ENCODE measurements around the gene AATK. TPM values are rescaled to one million over a fixed set of nuclear protein-coding genes. Genes with fewer than 3 reads are reported as not detected.

AATK gene
- total RNA-seq, 2 experiments from 2014 or later: 0.25 to 0.82 TPM

DNA sequence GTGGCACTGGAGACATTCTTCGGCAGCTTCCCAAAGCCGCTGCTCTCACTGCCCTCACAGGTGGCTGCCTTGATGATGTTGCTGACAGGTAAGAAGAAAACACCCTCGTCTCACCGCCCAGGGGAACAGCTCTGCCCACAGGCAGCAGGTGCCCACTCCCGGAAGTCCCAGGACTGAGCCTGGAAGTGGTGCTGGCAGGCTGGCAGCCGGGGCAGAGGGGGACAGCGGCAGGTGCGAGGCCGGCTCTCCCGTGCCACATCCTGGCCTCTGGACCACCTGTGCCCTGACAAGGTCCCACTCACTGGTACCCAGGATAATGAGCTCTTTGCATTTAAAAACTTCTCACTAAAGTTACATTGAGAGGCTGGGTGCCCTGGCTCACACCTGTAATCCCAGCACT, 36.3 kb upstream of the AATK start:
- intact Hi-C loops (cut with DNase I, micrococcal nuclease): no loop called here
- no peak overlapping the region for H3K27ac ChIP-seq (ENCODE audit: low read depth in 1 of 2, low read length in 2 of 2)
- no peaks in the 10 kb centered on the region for H3K36me3 Mint-ChIP-seq (ENCODE audit: low read depth)
- no peaks in the 10 kb centered on the region for H3K9me3 Mint-ChIP-seq
- TF ChIP-seq, protein P1, sequence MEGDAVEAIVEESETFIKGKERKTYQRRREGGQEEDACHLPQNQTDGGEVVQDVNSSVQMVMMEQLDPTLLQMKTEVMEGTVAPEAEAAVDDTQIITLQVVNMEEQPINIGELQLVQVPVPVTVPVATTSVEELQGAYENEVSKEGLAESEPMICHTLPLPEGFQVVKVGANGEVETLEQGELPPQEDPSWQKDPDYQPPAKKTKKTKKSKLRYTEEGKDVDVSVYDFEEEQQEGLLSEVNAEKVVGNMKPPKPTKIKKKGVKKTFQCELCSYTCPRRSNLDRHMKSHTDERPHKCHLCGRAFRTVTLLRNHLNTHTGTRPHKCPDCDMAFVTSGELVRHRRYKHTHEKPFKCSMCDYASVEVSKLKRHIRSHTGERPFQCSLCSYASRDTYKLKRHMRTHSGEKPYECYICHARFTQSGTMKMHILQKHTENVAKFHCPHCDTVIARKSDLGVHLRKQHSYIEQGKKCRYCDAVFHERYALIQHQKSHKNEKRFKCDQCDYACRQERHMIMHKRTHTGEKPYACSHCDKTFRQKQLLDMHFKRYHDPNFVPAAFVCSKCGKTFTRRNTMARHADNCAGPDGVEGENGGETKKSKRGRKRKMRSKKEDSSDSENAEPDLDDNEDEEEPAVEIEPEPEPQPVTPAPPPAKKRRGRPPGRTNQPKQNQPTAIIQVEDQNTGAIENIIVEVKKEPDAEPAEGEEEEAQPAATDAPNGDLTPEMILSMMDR (IDR thresholded peaks at IDR 0.05): no peak
- no peaks in the 10 kb centered on the region for H3K27me3 Mint-ChIP-seq
- ATAC-seq (ENCODE audit: poor library complexity): no peak
- no peak overlapping the region for H3K4me3 Mint-ChIP-seq
- H3K4me1 ChIP-seq (ENCODE audit: insufficient read depth, low read length): no peaks in the 10 kb centered on the region
- no peak overlapping the region for H3K4me3 ChIP-seq (ENCODE audit: low read length)
- no peak for DNase-seq
- ChIA-PET CTCF (no interaction called here), POLR2A (no interaction called here)
- peaks cover 2% of the 10 kb centered on the region for H3K36me3 ChIP-seq (ENCODE audit: insufficient read depth, low read length)
- H3K27me3 ChIP-seq (ENCODE audit: control insufficient read depth in 1 of 2, insufficient read depth in 2 of 2, low read length in 2 of 2): no peaks in the 10 kb centered on the region
- H3K27ac Mint-ChIP-seq: no peak overlapping the region
- no peaks in the 10 kb centered on the region for H3K9me3 ChIP-seq (ENCODE audit: control insufficient read depth in 1 of 2, insufficient read depth in 1 of 2, low read length in 2 of 2)
- no peaks in the 10 kb centered on the region for H3K4me1 Mint-ChIP-seq (ENCODE audit: low read depth)

DNA sequence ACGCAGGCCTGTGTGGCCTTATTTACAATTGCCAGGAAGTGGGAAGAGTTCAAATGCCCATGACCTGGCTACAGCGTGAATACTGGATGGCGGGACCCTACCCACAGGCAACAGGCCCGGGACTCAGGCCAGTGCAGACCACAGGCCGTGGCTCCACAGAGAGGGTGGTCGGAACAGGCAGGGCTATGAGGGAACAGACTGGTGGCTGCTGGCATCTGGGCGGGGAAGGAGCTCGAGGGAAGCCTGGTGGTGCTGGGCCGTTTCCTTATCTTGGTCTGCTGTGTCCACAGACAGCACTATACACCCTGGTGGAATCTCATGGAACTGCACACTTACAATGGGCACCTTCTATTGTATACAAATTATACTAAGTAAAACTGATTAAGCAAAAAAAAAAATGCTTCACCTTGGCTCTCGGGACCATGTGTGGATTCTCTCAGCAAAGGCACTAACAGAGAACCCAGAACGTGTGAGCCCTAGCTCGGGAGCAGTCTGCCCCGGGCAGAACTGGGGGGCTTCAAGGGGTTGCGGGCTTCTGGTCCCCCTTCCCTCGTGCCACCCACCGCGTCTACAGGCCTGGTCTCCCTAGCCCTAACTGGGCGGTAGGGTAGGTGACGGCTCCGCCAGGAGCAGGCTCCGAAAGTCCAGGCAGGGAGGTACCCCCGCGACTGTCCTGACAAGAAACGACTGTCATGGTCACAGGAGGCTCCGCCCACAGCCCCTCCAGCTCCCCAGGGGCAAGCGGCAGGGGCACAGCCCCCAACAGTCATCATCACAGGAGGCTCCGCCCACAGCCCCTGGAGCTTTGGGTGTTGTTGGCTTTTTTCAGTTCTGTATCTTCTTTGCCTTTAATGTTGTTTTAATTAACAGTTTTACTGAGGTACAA, 34.9 kb upstream of the AATK start:
- Histone ChIP-seq H3K36me3 (ENCODE audit: insufficient read depth, low read length) (peaks cover 2% of the 10 kb centered on the region), H3K9me3 (ENCODE audit: control insufficient read depth in 1 of 2, insufficient read depth in 1 of 2, low read length in 2 of 2) (no peaks in the 10 kb centered on the region), H3K27ac (ENCODE audit: low read depth in 1 of 2, low read length in 2 of 2) (no peak overlapping the region), H3K27me3 (ENCODE audit: control insufficient read depth in 1 of 2, insufficient read depth in 2 of 2, low read length in 2 of 2) (no peaks in the 10 kb centered on the region), H3K4me1 (ENCODE audit: insufficient read depth, low read length) (no peaks in the 10 kb centered on the region), H3K4me3 (ENCODE audit: low read length) (no peak overlapping the region)
- no peaks in the 10 kb centered on the region for H3K27me3 Mint-ChIP-seq
- ChIA-PET CTCF (no interaction called here), POLR2A (no interaction called here)
- H3K4me1 Mint-ChIP-seq (ENCODE audit: low read depth): no peaks in the 10 kb centered on the region
- DNase-seq: peak in 3 of 14 experiments; percentile 21 to 56 (median 55)
- H3K36me3 Mint-ChIP-seq (ENCODE audit: low read depth): no peaks in the 10 kb centered on the region
- H3K4me3 Mint-ChIP-seq: no peak overlapping the region
- intact Hi-C loops (cut with DNase I, micrococcal nuclease): no loop called here
- ATAC-seq (ENCODE audit: poor library complexity): peak; percentile 58
- no peaks in the 10 kb centered on the region for H3K9me3 Mint-ChIP-seq
- TF ChIP-seq, protein P1 (IDR thresholded peaks at IDR 0.05): no peak
- no peak overlapping the region for H3K27ac Mint-ChIP-seq

DNA sequence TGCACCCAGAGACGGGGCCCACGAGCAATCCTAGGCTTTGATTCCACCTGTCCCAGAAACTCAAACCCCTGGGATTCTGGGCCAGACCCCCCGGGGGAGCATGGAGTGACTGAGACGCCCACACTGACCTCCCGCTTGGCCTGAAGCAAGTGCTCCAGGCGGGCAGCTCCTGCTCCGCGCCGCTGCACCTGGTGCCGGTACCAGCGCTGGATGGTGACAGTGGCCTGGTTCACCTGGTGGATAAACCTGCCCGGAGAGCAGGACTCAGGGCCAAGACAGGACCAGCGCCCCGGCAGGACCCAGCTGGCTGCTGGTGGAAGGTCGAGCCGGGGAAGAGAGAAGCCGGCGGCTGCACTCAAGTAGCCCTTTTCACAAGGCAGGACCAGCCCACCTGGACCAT, 34.2 kb upstream of the AATK start:
- Histone ChIP-seq H3K36me3 (ENCODE audit: insufficient read depth, low read length) (peaks cover 2% of the 10 kb centered on the region), H3K9me3 (ENCODE audit: control insufficient read depth in 1 of 2, insufficient read depth in 1 of 2, low read length in 2 of 2) (no peaks in the 10 kb centered on the region), H3K4me1 (ENCODE audit: insufficient read depth, low read length) (no peaks in the 10 kb centered on the region), H3K27me3 (ENCODE audit: control insufficient read depth in 1 of 2, insufficient read depth in 2 of 2, low read length in 2 of 2) (no peaks in the 10 kb centered on the region), H3K27ac (ENCODE audit: low read depth in 1 of 2, low read length in 2 of 2) (no peak overlapping the region), H3K4me3 (ENCODE audit: low read length) (no peak overlapping the region)
- TF ChIP-seq, protein P1 (IDR thresholded peaks at IDR 0.05): no peak
- H3K27ac Mint-ChIP-seq: no peak overlapping the region
- no peaks in the 10 kb centered on the region for H3K36me3 Mint-ChIP-seq (ENCODE audit: low read depth)
- ATAC-seq (ENCODE audit: poor library complexity) (no peak), DNase-seq (no peak)
- no peaks in the 10 kb centered on the region for H3K9me3 Mint-ChIP-seq
- ChIA-PET CTCF (no interaction called here), POLR2A (no interaction called here)
- no peaks in the 10 kb centered on the region for H3K4me1 Mint-ChIP-seq (ENCODE audit: low read depth)
- no peaks in the 10 kb centered on the region for H3K27me3 Mint-ChIP-seq
- H3K4me3 Mint-ChIP-seq: no peak overlapping the region
- intact Hi-C loops (cut with DNase I, micrococcal nuclease): no loop called here
